GM12801 (cell line): ENCODE measurements around the gene LOXHD1.

Experiments used
- CTCF ChIP-seq: IDR thresholded peaks from one replicate; pipeline ENCODE4 v1.5.1; 2011; ENCODE audit warnings: control low read depth; ENCODE audit not compliant: insufficient read length; ENCODE audit errors: extremely low read depth

Gene LOXHD1

GRCh38 chr18:46518438-46518837, 138.6 kb downstream of the LOXHD1 start:
- TF ChIP-seq CTCF = no peak

- no peak for TF ChIP-seq CTCF
These were observed 140.5 kb downstream of the LOXHD1 start for GRCh38 chr18:46516555-46516954.

- TF ChIP-seq CTCF = no peak
These were observed 146.6 kb downstream of the LOXHD1 start for GRCh38 chr18:46510386-46510785.

- no peak for TF ChIP-seq CTCF
These were observed 147.5 kb downstream of the LOXHD1 start for GRCh38 chr18:46509530-46509929.

- TF ChIP-seq CTCF = no peak
These were observed 149.9 kb downstream of the LOXHD1 start for GRCh38 chr18:46506974-46507586.

GRCh38 chr18:46502444-46502843, 154.6 kb downstream of the LOXHD1 start:
- TF ChIP-seq CTCF = no peak

GRCh38 chr18:46497129-46497528, 159.9 kb downstream of the LOXHD1 start:
- TF ChIP-seq CTCF = no peak
